Neuronal stem cell (in vitro differentiated cells): ENCODE data around the gene APBB2.

Experiments used
- DNase-seq: peaks from one replicate; pipeline ENCODE4 v3.0.0-alpha.2; 2013; ENCODE audit warnings: low spot score
- H2AFZ ChIP-seq: one replicate; pipeline ENCODE4 v1.6.1; 2013; ENCODE audit warnings: mild to moderate bottlenecking, low read length, inconsistent platforms
- H2AK5ac ChIP-seq: 2 replicates; pipeline ENCODE4 v1.6.1; 2013; ENCODE audit warnings: low read depth, mild to moderate bottlenecking, inconsistent platforms, low read length, moderate library complexity, mixed read lengths
- H2BK120ac ChIP-seq: 2 replicates; pipeline ENCODE4 v1.6.1; 2013; ENCODE audit warnings: low read depth, mild to moderate bottlenecking, inconsistent platforms, low read length, moderate library complexity, mixed read lengths
- H2BK12ac ChIP-seq: one replicate; pipeline ENCODE4 v1.6.1; 2013; ENCODE audit warnings: low read length, inconsistent platforms
- H2BK15ac ChIP-seq: 2 replicates; pipeline ENCODE4 v1.6.1; 2013; ENCODE audit warnings: mild to moderate bottlenecking, low read length, inconsistent platforms, mixed read lengths
- H2BK5ac ChIP-seq: one replicate; pipeline ENCODE4 v1.6.1; 2013; ENCODE audit warnings: inconsistent platforms, mild to moderate bottlenecking, low read length, moderate library complexity
- H3K14ac ChIP-seq: one replicate; pipeline ENCODE4 v1.6.1; 2013; ENCODE audit warnings: low read length, inconsistent platforms
- H3K18ac ChIP-seq: 2 replicates; pipeline ENCODE4 v1.6.1; 2013; ENCODE audit warnings: low read length, inconsistent platforms
- H3K23ac ChIP-seq: 2 replicates; pipeline ENCODE4 v1.6.1; 2013; ENCODE audit warnings: low read depth, mild to moderate bottlenecking, mixed read lengths, low read length, inconsistent platforms; ENCODE audit not compliant: poor library complexity
- H3K27ac ChIP-seq: replicated peaks from 3 replicates; pipeline ENCODE4 v1.5.1; 2013; ENCODE audit warnings: low read length, inconsistent platforms
- H3K27me3 ChIP-seq, 3 experiments: 2 replicates each; pipeline ENCODE4 v1.6.1; 2013; ENCODE audit warnings: low read length in 3 of 3, mild to moderate bottlenecking in 2 of 3, inconsistent platforms in 1 of 3, low read depth in 1 of 3, mixed read lengths in 1 of 3, moderate library complexity in 1 of 3; ENCODE audit not compliant: control insufficient read depth in 3 of 3, insufficient read depth in 3 of 3
- H3K36me3 ChIP-seq, 2 donors: replicated peaks in 1 of 2; 2 replicates each; pipeline ENCODE4 v1.6.1; 2013; ENCODE audit warnings: low read length in 2 of 2; ENCODE audit not compliant: control insufficient read depth in 2 of 2, insufficient read depth in 2 of 2
- H3K4ac ChIP-seq: 2 replicates; pipeline ENCODE4 v1.6.1; 2013; ENCODE audit warnings: inconsistent platforms, mild to moderate bottlenecking, low read length, moderate library complexity
- H3K4me1 ChIP-seq, 2 donors: 1 replicate in 1 of 2; 2 replicates in 1 of 2; pipeline ENCODE4 v1.6.1; 2013; ENCODE audit warnings: low read length in 2 of 2, low read depth in 1 of 2; ENCODE audit not compliant: control insufficient read depth in 2 of 2, insufficient read depth in 1 of 2
- H3K4me2 ChIP-seq: one replicate; pipeline ENCODE4 v1.6.1; 2013; ENCODE audit warnings: mild to moderate bottlenecking, low read length, inconsistent platforms; ENCODE audit not compliant: insufficient read depth, poor library complexity, severe bottlenecking
- H3K4me3 ChIP-seq, 2 donors: 2 replicates each; pipeline ENCODE4 v1.5.1; 2013; ENCODE audit warnings: low read length in 2 of 2, mild to moderate bottlenecking in 2 of 2, inconsistent platforms in 1 of 2, moderate library complexity in 1 of 2
- H3K79me1 ChIP-seq: one replicate; pipeline ENCODE4 v1.6.1; 2013; ENCODE audit warnings: low read depth, mild to moderate bottlenecking, inconsistent platforms, low read length, moderate library complexity
- H3K9ac ChIP-seq: one replicate; pipeline ENCODE4 v1.6.1; 2013; ENCODE audit warnings: mild to moderate bottlenecking, low read depth, low read length, inconsistent platforms; ENCODE audit not compliant: poor library complexity
- H3K9me3 ChIP-seq, 2 donors: replicated peaks in 1 of 2; 2 replicates each; pipeline versions ENCODE3 to v1.6.1; 2013; ENCODE audit warnings: low read length in 2 of 2, mild to moderate bottlenecking in 2 of 2, inconsistent platforms in 1 of 2, low read depth in 1 of 2, mixed read lengths in 1 of 2, moderate library complexity in 1 of 2; ENCODE audit not compliant: control insufficient read depth in 2 of 2, insufficient read depth in 1 of 2
- H4K8ac ChIP-seq: one replicate; pipeline ENCODE4 v1.6.1; 2013; ENCODE audit warnings: low read depth, mild to moderate bottlenecking, inconsistent platforms, low read length, moderate library complexity
- H4K91ac ChIP-seq: one replicate; pipeline ENCODE4 v1.6.1; 2013; ENCODE audit warnings: low read length, low read depth, mild to moderate bottlenecking, inconsistent platforms; ENCODE audit not compliant: poor library complexity
- WGBS, 2 donors: extraction: QIAGEN DNeasy Blood & Tissue Kit; methylation state at CpG; one replicate each; pipeline ENCODE4 v1.1.7; 2013; ENCODE audit warnings: missing lambda C conversion rate in 2 of 2, mixed read lengths in 1 of 2; ENCODE audit not compliant: insufficient read length in 2 of 2, insufficient replicate concordance in 1 of 2; ENCODE audit errors: extremely low coverage in 2 of 2; 5-methylcytosine and 5-hydroxymethylcytosine counted together

The APBB2 gene

DNA sequence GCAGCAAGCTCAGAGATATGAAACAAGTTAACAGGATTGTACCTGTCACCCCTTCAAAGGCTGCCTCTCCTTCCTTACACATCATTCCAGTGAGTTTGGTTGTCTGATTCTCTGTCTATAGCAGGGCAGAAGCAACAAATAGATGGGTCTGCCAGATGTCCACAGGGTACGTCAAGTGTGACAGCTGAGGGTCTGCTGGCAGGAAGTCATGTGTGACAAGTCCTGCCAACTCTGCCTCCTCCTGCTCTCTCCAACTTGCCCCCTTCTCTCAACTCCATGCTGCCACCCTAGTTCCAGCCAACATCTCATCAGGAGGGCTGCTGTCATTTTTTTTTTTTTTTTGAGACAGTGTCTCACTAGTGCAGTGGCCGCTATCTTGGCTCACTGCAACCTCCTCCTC lies 355.4 kb downstream of the APBB2 start:
- Histone ChIP-seq H2BK12ac (no peak overlapping the region), H2BK120ac (no peak overlapping the region), H3K23ac (no peak overlapping the region), H3K4me1 (peaks cover 0 to 3% of the 10 kb centered on the region in 2 donors), H3K9ac (no peak overlapping the region), H2BK15ac (no peak overlapping the region), H3K4ac (no peak overlapping the region), H2BK5ac (no peak overlapping the region), H2AK5ac (no peak overlapping the region), H3K9me3 (no peaks in the 10 kb centered on the region), H3K4me3 (no peak overlapping the region), H3K27me3 (peaks cover 0 to 6% (median 0%) of the 10 kb centered on the region in 3 experiments), H3K27ac (no peak overlapping the region), H3K4me2 (no peak overlapping the region), H4K8ac (no peak overlapping the region), H3K79me1 (peaks cover 2% of the 10 kb centered on the region), H3K14ac (no peak overlapping the region), H2AFZ (no peak overlapping the region), H3K18ac (no peak overlapping the region), H3K36me3 (peaks cover 4% of the 10 kb centered on the region in 2 donors), H4K91ac (no peak overlapping the region)
- WGBS, 2 donors = no CpG with 5 or more reads among the region's 2 CpGs
- DNase-seq = no peak

- H3K36me3 ChIP-seq = peaks cover 8 to 12% of the 10 kb centered on the region in 2 donors
- no peak overlapping the region for H3K23ac ChIP-seq
- no peak overlapping the region for H3K4me2 ChIP-seq
- H2BK15ac ChIP-seq = no peak overlapping the region
- no peak overlapping the region for H3K4ac ChIP-seq
- no peak overlapping the region for H2AK5ac ChIP-seq
- no peak overlapping the region for H4K8ac ChIP-seq
- H3K14ac ChIP-seq = no peak overlapping the region
- H2BK12ac ChIP-seq = no peak overlapping the region
- H3K9me3 ChIP-seq = no peaks in the 10 kb centered on the region
- H2BK120ac ChIP-seq = no peak overlapping the region
- peaks cover 0 to 3% of the 10 kb centered on the region in 2 donors for H3K4me1 ChIP-seq
- H3K27me3 ChIP-seq = peaks cover 0 to 6% (median 0%) of the 10 kb centered on the region in 3 experiments
- H3K79me1 ChIP-seq = peaks cover 2% of the 10 kb centered on the region
- no peak overlapping the region for H4K91ac ChIP-seq
- no peak for DNase-seq
- no peak overlapping the region for H3K27ac ChIP-seq
- no peak overlapping the region for H3K9ac ChIP-seq
- H2AFZ ChIP-seq = no peak overlapping the region
- no peak overlapping the region for H2BK5ac ChIP-seq
- no peak overlapping the region for H3K4me3 ChIP-seq
- no peak overlapping the region for H3K18ac ChIP-seq
- WGBS, 2 donors = no CpG with 5 or more reads among the region's 2 CpGs
Observed at GRCh38 chr4:40857956-40858355, 356.4 kb downstream of the APBB2 start.

DNA sequence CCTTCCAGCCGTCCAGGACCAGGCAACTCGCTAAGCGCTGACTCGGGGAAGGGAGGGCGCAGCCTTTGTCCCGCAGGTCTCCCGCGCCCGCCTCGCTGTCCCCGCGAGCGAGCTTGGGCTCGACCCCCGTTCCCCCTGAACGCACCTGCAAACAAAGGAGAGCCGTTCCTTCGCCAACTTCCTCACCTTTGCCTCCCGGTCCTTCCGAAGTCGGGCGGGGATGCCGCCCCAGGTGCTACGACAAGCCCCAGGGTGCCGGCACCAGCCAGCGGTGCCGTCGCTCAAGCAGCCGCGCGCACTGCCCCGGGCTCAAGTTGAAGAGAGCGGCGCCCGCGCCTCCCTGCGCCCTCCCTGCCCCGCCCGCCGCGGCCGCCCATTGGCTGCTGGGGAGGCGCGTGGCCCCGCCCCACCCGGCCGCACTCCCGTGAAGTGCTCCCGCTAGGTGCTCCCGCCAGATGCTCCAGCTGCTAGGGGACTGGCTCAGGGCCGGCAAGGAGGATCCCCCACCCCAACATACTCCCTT lies 357.4 kb downstream of the APBB2 start:
- peak overlapping the region; percentile 83 for H2BK15ac ChIP-seq
- peak overlapping the region; percentile 74 for H3K4me2 ChIP-seq
- peak overlapping the region; percentile 90 to 96 for H3K4me3 ChIP-seq
- H3K4ac ChIP-seq = peak overlapping the region; percentile 8
- H3K23ac ChIP-seq = peak overlapping the region; percentile 77
- peak; percentile 64 for DNase-seq
- H3K27ac ChIP-seq = peak overlapping the region; percentile 25
- H4K8ac ChIP-seq = no peak overlapping the region
- H3K18ac ChIP-seq = peak overlapping the region; percentile 100
- peaks cover 8 to 15% of the 10 kb centered on the region in 2 donors for H3K36me3 ChIP-seq
- peak overlapping the region; percentile 99 for H2AFZ ChIP-seq
- peaks cover 0 to 6% (median 0%) of the 10 kb centered on the region in 3 experiments for H3K27me3 ChIP-seq
- peak overlapping the region; percentile 85 for H2BK120ac ChIP-seq
- peak overlapping the region; percentile 16 for H2BK12ac ChIP-seq
- H4K91ac ChIP-seq = peak overlapping the region; percentile 64
- H3K9me3 ChIP-seq = no peaks in the 10 kb centered on the region
- peak overlapping the region; percentile 92 for H2BK5ac ChIP-seq
- peak overlapping the region; percentile 97 for H3K9ac ChIP-seq
- H3K79me1 ChIP-seq = peaks cover 2% of the 10 kb centered on the region
- H3K14ac ChIP-seq = peak overlapping the region; percentile 97
- WGBS, 2 donors = no CpG with 5 or more reads among the region's 51 CpGs
- peak overlapping the region; percentile 78 for H2AK5ac ChIP-seq
- H3K4me1 ChIP-seq = peaks cover 0 to 3% of the 10 kb centered on the region in 2 donors

- Histone ChIP-seq H3K4me2 (peak overlapping the region; percentile 74), H3K18ac (peak overlapping the region; percentile 100), H3K4ac (peak overlapping the region; percentile 8), H2BK15ac (peak overlapping the region; percentile 83), H2BK5ac (peak overlapping the region; percentile 92), H3K79me1 (peaks cover 2% of the 10 kb centered on the region), H2AFZ (peak overlapping the region; percentile 99), H3K36me3 (peaks cover 8 to 15% of the 10 kb centered on the region in 2 donors), H3K4me1 (peaks cover 0 to 3% of the 10 kb centered on the region in 2 donors), H3K14ac (peak overlapping the region; percentile 97), H3K9ac (peak overlapping the region; percentile 97), H2BK120ac (peak overlapping the region; percentile 85), H3K27me3 (peaks cover 0 to 6% (median 0%) of the 10 kb centered on the region in 3 experiments), H3K27ac (peak overlapping the region; percentile 25), H2BK12ac (no peak overlapping the region), H3K23ac (peak overlapping the region; percentile 77), H2AK5ac (peak overlapping the region; percentile 78), H4K91ac (no peak overlapping the region), H4K8ac (no peak overlapping the region), H3K9me3 (no peaks in the 10 kb centered on the region), H3K4me3 (peak overlapping the region; percentile 90 to 96)
- no CpG with 5 or more reads among the region's 16 CpGs for WGBS, 2 donors
- DNase-seq = no peak
Observed at GRCh38 chr4:40856277-40856839, 358.0 kb downstream of the APBB2 start.
